WTC11 (cell line): ENCODE data around the gene ESAM. TPM values are rescaled to one million over a fixed set of nuclear protein-coding genes. Genes with fewer than 3 reads are reported as not detected.

ENCODE experiments used
- ATAC-seq: fragments of 200-7000 bp; cut with Tn5 transposase; 2 replicates; pipeline ENCODE4 v1.10.0; 2021; ENCODE audit warnings: mild to moderate bottlenecking, moderate library complexity
- CTCF ChIA-PET: fragments of 300-600 bp; sonication (Branson Sonifier 250); formaldehyde crosslinking; loops from one replicate; lab custom pipeline; 2021; ENCODE audit warnings: antibody characterized with exemption; lab: Charles Lee
- POLR2A ChIA-PET: fragments of 350-600 bp; sonication (Branson Sonifier 250); formaldehyde crosslinking; loops from one replicate; lab custom pipeline; 2021; ENCODE audit warnings: antibody characterized with exemption; lab: Charles Lee
- DNase-seq: peaks from one replicate; pipeline ENCODE4 v3.0.0; 2021; ENCODE audit warnings: low spot score
- H3K27ac Mint-ChIP-seq: 2 replicates; pipeline ENCODE4 v1.8.0; 2021; ENCODE audit warnings: mixed read lengths
- H3K27me3 Mint-ChIP-seq: 2 replicates; pipeline ENCODE4 v1.8.0; 2021; ENCODE audit warnings: low read depth, mild to moderate bottlenecking, moderate library complexity, mixed read lengths
- H3K36me3 Mint-ChIP-seq: 2 replicates; pipeline ENCODE4 v1.8.0; 2021; ENCODE audit warnings: mixed read lengths
- H3K4me1 Mint-ChIP-seq: 2 replicates; pipeline ENCODE4 v1.8.0; 2022; ENCODE audit warnings: mixed read lengths
- H3K4me3 Mint-ChIP-seq: 2 replicates; pipeline ENCODE4 v1.8.0; 2021; ENCODE audit warnings: mild to moderate bottlenecking, moderate library complexity, mixed read lengths
- H3K9me3 Mint-ChIP-seq: 2 replicates; pipeline ENCODE4 v1.8.0; 2021; ENCODE audit warnings: mixed read lengths
- ETV6 ChIP-seq: sonication (generic); formaldehyde crosslinking; IDR thresholded peaks from 2 replicates; pipeline ENCODE4 v1.8.1; 2022; ENCODE audit warnings: mild to moderate bottlenecking, missing genetic modification reagents
- FOXK1 ChIP-seq: sonication (generic); formaldehyde crosslinking; IDR thresholded peaks from 2 replicates; pipeline ENCODE4 v1.8.0; 2022; ENCODE audit warnings: mild to moderate bottlenecking, moderate library complexity, missing genetic modification reagents
- FOXP1 ChIP-seq: sonication (generic); formaldehyde crosslinking; IDR thresholded peaks from 2 replicates; pipeline ENCODE4 v1.8.0; 2022; ENCODE audit warnings: missing genetic modification reagents, mild to moderate bottlenecking, moderate library complexity, borderline replicate concordance
- GABPB1 ChIP-seq: sonication (generic); formaldehyde crosslinking; IDR thresholded peaks from 2 replicates; pipeline ENCODE4 v1.8.1; 2023; ENCODE audit warnings: mild to moderate bottlenecking, missing genetic modification reagents
- NFATC4 ChIP-seq: fragments of 250-450 bp; sonication (Bioruptor Pico); IDR thresholded peaks from 2 replicates; pipeline ENCODE4 v1.9.0; 2021; ENCODE audit warnings: mild to moderate bottlenecking
- NFE2L1 ChIP-seq: sonication (generic); formaldehyde crosslinking; IDR thresholded peaks from 2 replicates; pipeline ENCODE4 v1.8.1; 2023; ENCODE audit warnings: missing genetic modification reagents
- NR1H2 ChIP-seq: sonication (generic); formaldehyde crosslinking; IDR thresholded peaks from 2 replicates; pipeline ENCODE4 v1.9.0; 2021; ENCODE audit warnings: mild to moderate bottlenecking, moderate library complexity, missing genetic modification reagents
- NR3C1 ChIP-seq: sonication (generic); formaldehyde crosslinking; conservative IDR thresholded peaks from 2 replicates; pipeline ENCODE4 v1.8.1; 2023; ENCODE audit warnings: low read depth, mild to moderate bottlenecking, missing genetic modification reagents
- OVOL2 ChIP-seq: fragments of 250-450 bp; sonication (Bioruptor Pico); IDR thresholded peaks from 2 replicates; pipeline ENCODE4 v1.9.0; 2021; ENCODE audit warnings: mild to moderate bottlenecking, borderline replicate concordance
- RELA ChIP-seq: sonication (generic); formaldehyde crosslinking; IDR thresholded peaks from 2 replicates; pipeline ENCODE4 v1.8.1; 2022; ENCODE audit warnings: missing genetic modification reagents, mild to moderate bottlenecking, borderline replicate concordance
- RORB ChIP-seq: fragments of 250-450 bp; sonication (Bioruptor Pico); IDR thresholded peaks from 2 replicates; pipeline ENCODE4 v1.9.0; 2021; ENCODE audit warnings: mild to moderate bottlenecking
- SMAD3 ChIP-seq: sonication (generic); formaldehyde crosslinking; IDR thresholded peaks from 2 replicates; pipeline ENCODE4 v1.8.0; 2022; ENCODE audit warnings: missing genetic modification reagents, mild to moderate bottlenecking, borderline replicate concordance
- TEAD1 ChIP-seq: sonication (generic); formaldehyde crosslinking; IDR thresholded peaks from 2 replicates; pipeline ENCODE4 v1.8.0; 2022; ENCODE audit warnings: mild to moderate bottlenecking, missing genetic modification reagents
- TP53 ChIP-seq: sonication (generic); formaldehyde crosslinking; IDR thresholded peaks from 2 replicates; pipeline ENCODE4 v1.8.1; 2023; ENCODE audit warnings: mild to moderate bottlenecking, missing genetic modification reagents
- ZBTB21 ChIP-seq: sonication (generic); formaldehyde crosslinking; IDR thresholded peaks from 2 replicates; pipeline ENCODE4 v1.8.1; 2023; ENCODE audit warnings: mild to moderate bottlenecking, missing genetic modification reagents, borderline replicate concordance
- ZNF138 ChIP-seq: sonication (generic); formaldehyde crosslinking; conservative IDR thresholded peaks from 2 replicates; pipeline ENCODE4 v1.8.1; 2022; ENCODE audit warnings: mild to moderate bottlenecking, moderate library complexity, missing genetic modification reagents
- ZNF219 ChIP-seq: sonication (generic); formaldehyde crosslinking; IDR thresholded peaks from 2 replicates; pipeline ENCODE4 v1.8.0; 2023; ENCODE audit warnings: missing genetic modification reagents, mild to moderate bottlenecking, borderline replicate concordance
- ZNF396 ChIP-seq: fragments of 250-450 bp; sonication (Bioruptor Pico); IDR thresholded peaks from 2 replicates; pipeline ENCODE4 v1.8.0; 2021; ENCODE audit warnings: mild to moderate bottlenecking, moderate library complexity, borderline replicate concordance
- total RNA-seq: library from RNA; stranded (reverse); gene quantifications from 3 replicates; pipeline ENCODE4 v1.2.3, GENCODE V29; 2021
- TF ChIP-seq, protein P1 (sequence below): sonication (generic); formaldehyde crosslinking; IDR thresholded peaks from 2 replicates; pipeline ENCODE4 v1.8.0; 2022; ENCODE audit warnings: mild to moderate bottlenecking, missing genetic modification reagents
- TF ChIP-seq, protein P2 (sequence below): sonication (generic); formaldehyde crosslinking; IDR thresholded peaks from 2 replicates; pipeline ENCODE4 v1.8.1; 2023; ENCODE audit warnings: mild to moderate bottlenecking, missing genetic modification reagents, moderate library complexity
- TF ChIP-seq, protein P3 (sequence below): sonication (generic); formaldehyde crosslinking; IDR thresholded peaks from 2 replicates; pipeline ENCODE4 v1.8.0; 2022; ENCODE audit warnings: mild to moderate bottlenecking, missing genetic modification reagents
- TF ChIP-seq, protein P4 (sequence below): fragments of 250-450 bp; sonication (Bioruptor Pico); IDR thresholded peaks from 2 replicates; pipeline ENCODE4 v1.9.0; 2021; ENCODE audit warnings: mild to moderate bottlenecking, borderline replicate concordance
- TF ChIP-seq, protein P5 (sequence below): sonication (generic); formaldehyde crosslinking; IDR thresholded peaks from 2 replicates; pipeline ENCODE4 v1.8.0; 2023; ENCODE audit warnings: missing genetic modification reagents, mild to moderate bottlenecking, borderline replicate concordance
- TF ChIP-seq, protein P6 (sequence below): fragments of 200-600 bp; IDR thresholded peaks from 2 replicates; pipeline ENCODE4 v1.8.0; 2022; ENCODE audit warnings: antibody characterized with exemption

Gene ESAM
- total RNA-seq, 1 experiment from 2014 or later: 0.48 TPM

DNA sequence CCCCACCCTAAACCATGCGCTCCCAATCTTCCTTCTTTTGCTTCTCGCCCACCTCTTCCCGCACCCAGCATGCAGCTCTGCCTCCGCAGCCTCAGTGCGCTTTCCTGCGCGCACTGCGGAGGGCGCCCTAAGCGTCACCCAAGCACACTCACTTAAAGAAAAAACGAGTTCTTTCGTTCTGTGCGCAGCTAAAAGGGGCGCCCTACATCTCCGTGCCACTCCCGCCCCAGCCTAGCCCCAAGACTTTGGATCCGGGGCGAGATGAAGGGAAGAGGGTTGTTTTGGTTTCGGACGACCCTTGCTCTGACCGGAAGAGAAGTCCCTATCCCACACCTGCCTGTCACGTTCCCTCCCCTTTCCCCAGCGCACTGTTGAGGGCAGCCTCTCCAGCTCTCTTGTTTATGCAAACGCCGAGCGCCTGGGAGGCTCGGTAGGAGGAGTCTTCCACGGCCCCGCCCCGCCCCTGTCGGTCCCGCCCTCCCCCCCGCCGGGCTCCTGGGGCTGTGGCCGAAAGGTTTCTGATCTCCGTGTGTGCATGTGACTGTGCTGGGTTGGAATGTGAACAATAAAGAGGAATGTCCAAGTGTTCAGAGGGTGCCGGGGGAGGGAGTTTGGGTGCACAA, 15.4 kb downstream of the ESAM start:
- Mint-ChIP-seq H3K36me3 (no peaks in the 10 kb centered on the region), H3K27ac (no peak overlapping the region), H3K4me1 (peaks cover 38% of the 10 kb centered on the region), H3K27me3 (peaks cover 100% of the 10 kb centered on the region), H3K9me3 (no peaks in the 10 kb centered on the region), H3K4me3 (peak overlapping the region; percentile 89)
- ATAC-seq: peak; percentile 83
- ChIA-PET CTCF (interaction anchor here (0.6 to 4.7 kb wide), 38 partner anchors 8 to 672 kb away, joined by 3 to 70 read pairs (median 6); partner anchors contain the start of genes ESAM, MSANTD2, SIAE and SPA17), POLR2A (interaction anchor here (1.0 to 1.3 kb wide), 4 partner anchors 12 to 73 kb away, joined by 3 to 6 read pairs (median 4); partner anchors contain the start of genes MSANTD2, SIAE and SPA17)
- DNase-seq: peak; percentile 90
- TF ChIP-seq NFE2L1 (CRISPR knock-in tag) (no peak), NR3C1 (CRISPR knock-in tag) (no peak), RELA (CRISPR knock-in tag) (no peak), FOXK1 (peak; percentile 64; the same call in 1 of the 2 replicates), OVOL2 (CRISPR knock-in tag) (no peak), NR1H2 (CRISPR knock-in tag) (no peak), FOXP1 (0 out of 2 replicates have a peak, but pooled peaks have one; percentile 16), NFATC4 (CRISPR knock-in tag) (no peak), RORB (no peak), GABPB1 (0 out of 2 replicates have a peak, but pooled peaks have one; percentile 36), ZNF138 (CRISPR knock-in tag) (no peak), ETV6 (CRISPR knock-in tag) (peak; percentile 72; the same call in 1 of the 2 replicates), TP53 (CRISPR knock-in tag) (no peak), ZNF396 (no peak), SMAD3 (0 out of 2 replicates have a peak, but pooled peaks have one; percentile 43), TEAD1 (CRISPR knock-in tag) (no peak), ZNF219 (CRISPR knock-in tag) (no peak), ZBTB21 (CRISPR knock-in tag) (no peak)
- TF ChIP-seq, protein P1, sequence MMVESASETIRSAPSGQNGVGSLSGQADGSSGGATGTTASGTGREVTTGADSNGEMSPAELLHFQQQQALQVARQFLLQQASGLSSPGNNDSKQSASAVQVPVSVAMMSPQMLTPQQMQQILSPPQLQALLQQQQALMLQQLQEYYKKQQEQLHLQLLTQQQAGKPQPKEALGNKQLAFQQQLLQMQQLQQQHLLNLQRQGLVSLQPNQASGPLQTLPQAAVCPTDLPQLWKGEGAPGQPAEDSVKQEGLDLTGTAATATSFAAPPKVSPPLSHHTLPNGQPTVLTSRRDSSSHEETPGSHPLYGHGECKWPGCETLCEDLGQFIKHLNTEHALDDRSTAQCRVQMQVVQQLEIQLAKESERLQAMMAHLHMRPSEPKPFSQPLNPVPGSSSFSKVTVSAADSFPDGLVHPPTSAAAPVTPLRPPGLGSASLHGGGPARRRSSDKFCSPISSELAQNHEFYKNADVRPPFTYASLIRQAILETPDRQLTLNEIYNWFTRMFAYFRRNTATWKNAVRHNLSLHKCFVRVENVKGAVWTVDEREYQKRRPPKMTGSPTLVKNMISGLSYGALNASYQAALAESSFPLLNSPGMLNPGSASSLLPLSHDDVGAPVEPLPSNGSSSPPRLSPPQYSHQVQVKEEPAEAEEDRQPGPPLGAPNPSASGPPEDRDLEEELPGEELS (CRISPR knock-in tag): peak; percentile 61; the same call in 1 of the 2 replicates
- TF ChIP-seq, protein P2, sequence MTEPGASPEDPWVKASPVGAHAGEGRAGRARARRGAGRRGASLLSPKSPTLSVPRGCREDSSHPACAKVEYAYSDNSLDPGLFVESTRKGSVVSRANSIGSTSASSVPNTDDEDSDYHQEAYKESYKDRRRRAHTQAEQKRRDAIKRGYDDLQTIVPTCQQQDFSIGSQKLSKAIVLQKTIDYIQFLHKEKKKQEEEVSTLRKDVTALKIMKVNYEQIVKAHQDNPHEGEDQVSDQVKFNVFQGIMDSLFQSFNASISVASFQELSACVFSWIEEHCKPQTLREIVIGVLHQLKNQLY: no peak
- TF ChIP-seq, protein P3, sequence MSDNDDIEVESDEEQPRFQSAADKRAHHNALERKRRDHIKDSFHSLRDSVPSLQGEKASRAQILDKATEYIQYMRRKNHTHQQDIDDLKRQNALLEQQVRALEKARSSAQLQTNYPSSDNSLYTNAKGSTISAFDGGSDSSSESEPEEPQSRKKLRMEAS: peak; percentile 61; the same call in 1 of the 2 replicates
- TF ChIP-seq, protein P4, sequence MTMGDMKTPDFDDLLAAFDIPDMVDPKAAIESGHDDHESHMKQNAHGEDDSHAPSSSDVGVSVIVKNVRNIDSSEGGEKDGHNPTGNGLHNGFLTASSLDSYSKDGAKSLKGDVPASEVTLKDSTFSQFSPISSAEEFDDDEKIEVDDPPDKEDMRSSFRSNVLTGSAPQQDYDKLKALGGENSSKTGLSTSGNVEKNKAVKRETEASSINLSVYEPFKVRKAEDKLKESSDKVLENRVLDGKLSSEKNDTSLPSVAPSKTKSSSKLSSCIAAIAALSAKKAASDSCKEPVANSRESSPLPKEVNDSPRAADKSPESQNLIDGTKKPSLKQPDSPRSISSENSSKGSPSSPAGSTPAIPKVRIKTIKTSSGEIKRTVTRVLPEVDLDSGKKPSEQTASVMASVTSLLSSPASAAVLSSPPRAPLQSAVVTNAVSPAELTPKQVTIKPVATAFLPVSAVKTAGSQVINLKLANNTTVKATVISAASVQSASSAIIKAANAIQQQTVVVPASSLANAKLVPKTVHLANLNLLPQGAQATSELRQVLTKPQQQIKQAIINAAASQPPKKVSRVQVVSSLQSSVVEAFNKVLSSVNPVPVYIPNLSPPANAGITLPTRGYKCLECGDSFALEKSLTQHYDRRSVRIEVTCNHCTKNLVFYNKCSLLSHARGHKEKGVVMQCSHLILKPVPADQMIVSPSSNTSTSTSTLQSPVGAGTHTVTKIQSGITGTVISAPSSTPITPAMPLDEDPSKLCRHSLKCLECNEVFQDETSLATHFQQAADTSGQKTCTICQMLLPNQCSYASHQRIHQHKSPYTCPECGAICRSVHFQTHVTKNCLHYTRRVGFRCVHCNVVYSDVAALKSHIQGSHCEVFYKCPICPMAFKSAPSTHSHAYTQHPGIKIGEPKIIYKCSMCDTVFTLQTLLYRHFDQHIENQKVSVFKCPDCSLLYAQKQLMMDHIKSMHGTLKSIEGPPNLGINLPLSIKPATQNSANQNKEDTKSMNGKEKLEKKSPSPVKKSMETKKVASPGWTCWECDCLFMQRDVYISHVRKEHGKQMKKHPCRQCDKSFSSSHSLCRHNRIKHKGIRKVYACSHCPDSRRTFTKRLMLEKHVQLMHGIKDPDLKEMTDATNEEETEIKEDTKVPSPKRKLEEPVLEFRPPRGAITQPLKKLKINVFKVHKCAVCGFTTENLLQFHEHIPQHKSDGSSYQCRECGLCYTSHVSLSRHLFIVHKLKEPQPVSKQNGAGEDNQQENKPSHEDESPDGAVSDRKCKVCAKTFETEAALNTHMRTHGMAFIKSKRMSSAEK (CRISPR knock-in tag): peak; percentile 43; the same call in 1 of the 2 replicates
- TF ChIP-seq, protein P5, sequence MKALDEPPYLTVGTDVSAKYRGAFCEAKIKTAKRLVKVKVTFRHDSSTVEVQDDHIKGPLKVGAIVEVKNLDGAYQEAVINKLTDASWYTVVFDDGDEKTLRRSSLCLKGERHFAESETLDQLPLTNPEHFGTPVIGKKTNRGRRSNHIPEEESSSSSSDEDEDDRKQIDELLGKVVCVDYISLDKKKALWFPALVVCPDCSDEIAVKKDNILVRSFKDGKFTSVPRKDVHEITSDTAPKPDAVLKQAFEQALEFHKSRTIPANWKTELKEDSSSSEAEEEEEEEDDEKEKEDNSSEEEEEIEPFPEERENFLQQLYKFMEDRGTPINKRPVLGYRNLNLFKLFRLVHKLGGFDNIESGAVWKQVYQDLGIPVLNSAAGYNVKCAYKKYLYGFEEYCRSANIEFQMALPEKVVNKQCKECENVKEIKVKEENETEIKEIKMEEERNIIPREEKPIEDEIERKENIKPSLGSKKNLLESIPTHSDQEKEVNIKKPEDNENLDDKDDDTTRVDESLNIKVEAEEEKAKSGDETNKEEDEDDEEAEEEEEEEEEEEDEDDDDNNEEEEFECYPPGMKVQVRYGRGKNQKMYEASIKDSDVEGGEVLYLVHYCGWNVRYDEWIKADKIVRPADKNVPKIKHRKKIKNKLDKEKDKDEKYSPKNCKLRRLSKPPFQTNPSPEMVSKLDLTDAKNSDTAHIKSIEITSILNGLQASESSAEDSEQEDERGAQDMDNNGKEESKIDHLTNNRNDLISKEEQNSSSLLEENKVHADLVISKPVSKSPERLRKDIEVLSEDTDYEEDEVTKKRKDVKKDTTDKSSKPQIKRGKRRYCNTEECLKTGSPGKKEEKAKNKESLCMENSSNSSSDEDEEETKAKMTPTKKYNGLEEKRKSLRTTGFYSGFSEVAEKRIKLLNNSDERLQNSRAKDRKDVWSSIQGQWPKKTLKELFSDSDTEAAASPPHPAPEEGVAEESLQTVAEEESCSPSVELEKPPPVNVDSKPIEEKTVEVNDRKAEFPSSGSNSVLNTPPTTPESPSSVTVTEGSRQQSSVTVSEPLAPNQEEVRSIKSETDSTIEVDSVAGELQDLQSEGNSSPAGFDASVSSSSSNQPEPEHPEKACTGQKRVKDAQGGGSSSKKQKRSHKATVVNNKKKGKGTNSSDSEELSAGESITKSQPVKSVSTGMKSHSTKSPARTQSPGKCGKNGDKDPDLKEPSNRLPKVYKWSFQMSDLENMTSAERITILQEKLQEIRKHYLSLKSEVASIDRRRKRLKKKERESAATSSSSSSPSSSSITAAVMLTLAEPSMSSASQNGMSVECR (CRISPR knock-in tag): peak; percentile 61; the same call in 1 of the 2 replicates
- TF ChIP-seq, protein P6, sequence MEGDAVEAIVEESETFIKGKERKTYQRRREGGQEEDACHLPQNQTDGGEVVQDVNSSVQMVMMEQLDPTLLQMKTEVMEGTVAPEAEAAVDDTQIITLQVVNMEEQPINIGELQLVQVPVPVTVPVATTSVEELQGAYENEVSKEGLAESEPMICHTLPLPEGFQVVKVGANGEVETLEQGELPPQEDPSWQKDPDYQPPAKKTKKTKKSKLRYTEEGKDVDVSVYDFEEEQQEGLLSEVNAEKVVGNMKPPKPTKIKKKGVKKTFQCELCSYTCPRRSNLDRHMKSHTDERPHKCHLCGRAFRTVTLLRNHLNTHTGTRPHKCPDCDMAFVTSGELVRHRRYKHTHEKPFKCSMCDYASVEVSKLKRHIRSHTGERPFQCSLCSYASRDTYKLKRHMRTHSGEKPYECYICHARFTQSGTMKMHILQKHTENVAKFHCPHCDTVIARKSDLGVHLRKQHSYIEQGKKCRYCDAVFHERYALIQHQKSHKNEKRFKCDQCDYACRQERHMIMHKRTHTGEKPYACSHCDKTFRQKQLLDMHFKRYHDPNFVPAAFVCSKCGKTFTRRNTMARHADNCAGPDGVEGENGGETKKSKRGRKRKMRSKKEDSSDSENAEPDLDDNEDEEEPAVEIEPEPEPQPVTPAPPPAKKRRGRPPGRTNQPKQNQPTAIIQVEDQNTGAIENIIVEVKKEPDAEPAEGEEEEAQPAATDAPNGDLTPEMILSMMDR: peak; percentile 34; the same call in 1 of the 2 replicates
